K562 (cell line): Measurements from ENCODE around the gene PHACTR3. TPM values are rescaled to one million over a fixed set of nuclear protein-coding genes. Genes with fewer than 3 reads are reported as not detected.

ENCODE experiments used
- ATAC-seq: fragments of 200-7000 bp; cut with Tn5 transposase; 3 replicates; pipeline ENCODE4 v1.9.1; 2020; ENCODE audit warnings: moderate library complexity
- BruUV-seq: library from RNA; stranded (reverse); fragments of 400-500 nt; replicated peaks from 2 replicates; lab custom pipeline; 2021; lab: Mats Ljungman, UMichigan
- CTCF ChIA-PET: fragments of 300-600 bp; formaldehyde crosslinking; extraction: SDS; loops from one replicate; lab custom pipeline; 2021; ENCODE audit warnings: low intra/inter-chr PET ratio; lab: Yijun Ruan, JAX
- POLR2A ChIA-PET: fragments of 300-600, 350-650 bp; sonication (Branson Sonifier 250); formaldehyde crosslinking; extraction: SDS; loops from one replicate; lab custom pipeline; 2021; ENCODE audit warnings: antibody characterized with exemption, inconsistent platforms; lab: Yijun Ruan, JAX
- DNase-seq, 4 experiments: peaks; one replicate each; pipeline versions ENCODE4 v3.0.0 to v3.0.0-alpha.2; 2011 to 2018; ENCODE audit warnings: low spot score in 3 of 4, mixed read lengths in 3 of 4; ENCODE audit errors: extremely low read depth in 1 of 4
- FAIRE-seq: peaks from 2 replicates; lab custom pipeline; 2011; peaks lifted over from hg19 to GRCh38; lab: Jason Lieb, UNC
- H2AFZ ChIP-seq: 2 replicates; pipeline ENCODE4 v1.6.0; 2011; ENCODE audit warnings: low read depth, low read length, control low read depth, inconsistent platforms
- H3K27ac ChIP-seq: fragments of 200-600 bp; 3 replicates; pipeline ENCODE4 v1.8.0; 2011; ENCODE audit warnings: low read depth, mild to moderate bottlenecking, control low read depth, inconsistent platforms, low read length, moderate library complexity, mixed read lengths; ENCODE audit errors: extremely low read depth
- H3K27me3 ChIP-seq, 2 experiments: fragments of 300-600 bp in 1 of 2; 2 replicates in 1 of 2; 3 replicates in 1 of 2; pipeline versions ENCODE4 v1.6.0 to v1.8.0; 2011; ENCODE audit warnings: inconsistent platforms in 2 of 2, low read length in 2 of 2, mild to moderate bottlenecking in 1 of 2, mixed read lengths in 1 of 2, moderate library complexity in 1 of 2; ENCODE audit not compliant: control insufficient read depth in 2 of 2, insufficient read depth in 2 of 2
- H3K36me3 ChIP-seq: fragments of 300-600 bp; 3 replicates; pipeline ENCODE4 v1.8.0; 2011; ENCODE audit warnings: mild to moderate bottlenecking, low read length, inconsistent platforms; ENCODE audit not compliant: control insufficient read depth, insufficient read depth
- H3K4me1 ChIP-seq, 2 experiments: fragments of 200-600 bp in 1 of 2; replicated peaks in 1 of 2; 2 replicates in 1 of 2; 3 replicates in 1 of 2; pipeline versions ENCODE4 v1.5.1 to v1.8.0; 2011; ENCODE audit warnings: inconsistent platforms in 2 of 2, low read length in 2 of 2, mild to moderate bottlenecking in 1 of 2, mixed read lengths in 1 of 2, moderate library complexity in 1 of 2; ENCODE audit not compliant: control insufficient read depth in 2 of 2, insufficient read depth in 2 of 2
- H3K4me2 ChIP-seq: 2 replicates; pipeline ENCODE4 v1.6.1; 2011; ENCODE audit warnings: low read length, control low read depth, inconsistent platforms, mixed read lengths; ENCODE audit not compliant: insufficient read depth
- H3K4me3 ChIP-seq: fragments of 200-600 bp; sonication (generic), shearing (Covaris generic); 2 replicates; pipeline ENCODE4 v1.5.1; 2016; ENCODE audit warnings: control low read depth, inconsistent platforms
- H3K79me2 ChIP-seq: fragments of 200-600 bp; 3 replicates; pipeline ENCODE4 v1.8.0; 2011; ENCODE audit warnings: low read length, inconsistent platforms; ENCODE audit not compliant: control insufficient read depth, insufficient read depth
- H3K9ac ChIP-seq, 2 experiments: 2 replicates each; pipeline versions ENCODE4 v1.6.0 to v1.6.1; 2011; ENCODE audit warnings: low read depth in 2 of 2, low read length in 2 of 2, control low read depth in 1 of 2, inconsistent platforms in 1 of 2, mild to moderate bottlenecking in 1 of 2, mixed read lengths in 1 of 2; ENCODE audit not compliant: insufficient read depth in 1 of 2
- H3K9me1 ChIP-seq: one replicate; pipeline ENCODE4 v1.6.0; 2011; ENCODE audit warnings: inconsistent platforms, mild to moderate bottlenecking, low read length, moderate library complexity; ENCODE audit not compliant: control insufficient read depth, insufficient read depth
- H3K9me3 ChIP-seq: replicated peaks from 2 replicates; pipeline ENCODE4 v1.5.1; 2011; ENCODE audit warnings: low read depth, low read length, inconsistent platforms; ENCODE audit not compliant: control insufficient read depth, insufficient read depth
- H4K20me1 ChIP-seq: replicated peaks from 2 replicates; pipeline ENCODE4 v1.6.1; 2011; ENCODE audit warnings: low read length, inconsistent platforms, mixed read lengths; ENCODE audit not compliant: control insufficient read depth, insufficient read depth
- KAT2B ChIP-seq: IDR thresholded peaks from one replicate; pipeline ENCODE4 v1.6.1; 2012; ENCODE audit warnings: low read depth, mild to moderate bottlenecking, control low read depth, inconsistent platforms, low read length, moderate library complexity
- NEUROD1 ChIP-seq: fragments of 150-350 bp; IDR thresholded peaks from 2 replicates; pipeline ENCODE4 v1.6.1; 2014; ENCODE audit warnings: borderline replicate concordance, low read length, low read depth; ENCODE audit not compliant: partially characterized antibody
- TAF15 ChIP-seq: fragments of 200-400 bp; formaldehyde crosslinking; IDR thresholded peaks from 2 replicates; pipeline ENCODE4 v1.6.1; 2017; ENCODE audit warnings: mild to moderate bottlenecking, low read depth, low read length, moderate library complexity
- TSC22D4 ChIP-seq: fragments of 450-650 bp; IDR thresholded peaks from 2 replicates; pipeline ENCODE4 v1.6.1; 2016; ENCODE audit warnings: missing genetic modification characterization, missing biosample characterization, control low read depth
- ZNF3 ChIP-seq: fragments of 250-450 bp; sonication (Bioruptor Pico); IDR thresholded peaks from 2 replicates; pipeline ENCODE4 v1.5.0; 2021; ENCODE audit warnings: mild to moderate bottlenecking, moderate library complexity
- WGBS: fragments of 100-300 bp; shearing (Covaris generic); methylation state at CpG from one replicate; pipeline ENCODE4 v1.1.6; 2016; ENCODE audit warnings: low coverage, mixed read lengths; ENCODE audit not compliant: insufficient coverage; ENCODE audit errors: missing lambda C conversion rate; 5-methylcytosine and 5-hydroxymethylcytosine counted together
- in situ Hi-C: fragments of 300-500 bp; cut with MboI; formaldehyde crosslinking; loops from 4 replicates; pipeline ENCODE4 v1.15.0; 2018; ENCODE audit warnings: inconsistent platforms, mixed read lengths
- intact Hi-C: fragments of 100-400 bp; cut with micrococcal nuclease; formaldehyde crosslinking; loops from 2 replicates; pipeline ENCODE4 v1.14.2; 2022
- polyA plus RNA-seq, 8 experiments: library from polyadenylated mRNA; depleted of rRNA in 4 of 8; stranded (reverse) in 5 of 8; unstranded in 3 of 8; fragments of >200 nt; fragmentation: Nextera tagmentation in 2 of 8; fragmentation: Illumina TruSeq in 1 of 8; extraction: Ambion mirVana in 2 of 8; extraction: Trizol in 1 of 8; gene quantifications; 2 replicates each; pipeline versions ENCODE4 v1.2.1 to v1.2.3, GENCODE V29; 2011 to 2014; ENCODE audit warnings: inconsistent platforms in 1 of 8, missing spikeins in 1 of 8
- total RNA-seq, 7 experiments: library from RNA; depleted of rRNA in 6 of 7; stranded (reverse); fragments of >200 nt in 6 of 7; fragmentation: Illumina TruSeq in 2 of 7; extraction: Trizol in 2 of 7; gene quantifications; 2 replicates each; pipeline versions ENCODE4 v1.2.1 to v1.2.3, GENCODE V29; 2011 to 2021; ENCODE audit warnings: low replicate concordance in 1 of 7
- TF ChIP-seq, protein P1 (sequence below), 2 experiments: IDR thresholded peaks in 1 of 2; conservative IDR thresholded peaks in 1 of 2; 2 replicates each; pipeline ENCODE4 v1.6.1; 2016; ENCODE audit warnings: low read depth in 2 of 2, mild to moderate bottlenecking in 1 of 2, missing compliant biosample characterization in 1 of 2, missing genetic modification characterization in 1 of 2, moderate library complexity in 1 of 2

PHACTR3 gene
- total and polyA plus RNA-seq, 9 of the 15 experiments (the other 6 are each of a cell fraction or from before 2014, with no cell fraction given): not detected

DNA sequence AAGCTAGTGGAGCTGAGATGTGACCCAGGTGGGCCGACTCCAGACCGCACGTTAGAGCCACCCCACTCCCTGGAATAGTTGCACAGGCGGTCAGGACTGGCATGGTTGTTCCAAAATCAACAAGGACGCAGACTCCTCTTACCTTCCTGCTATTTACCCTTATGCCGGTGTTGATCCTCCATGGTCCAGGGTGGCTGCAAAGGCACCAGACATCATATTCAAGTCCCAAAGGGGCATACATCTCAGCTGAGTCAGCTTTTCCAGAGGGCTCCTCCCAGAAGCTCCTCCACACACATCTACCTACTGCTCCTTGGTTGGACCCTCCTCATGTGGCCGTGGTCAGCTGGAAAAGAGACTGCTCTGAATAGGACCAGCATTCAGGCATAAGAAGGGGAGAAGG, 216.9 kb downstream of the PHACTR3 start:
- FAIRE-seq (no peak), DNase-seq (no peak), ATAC-seq (no peak)
- ChIA-PET POLR2A (interaction anchor here (0.6 to 0.7 kb wide), 2 partner anchors 90 to 567 kb away, joined by 3 read pairs; no protein-coding TSS in a partner anchor), CTCF (no interaction called here)
- H3K79me2 ChIP-seq: no peaks in the 10 kb centered on the region
- TF ChIP-seq TAF15 (no peak), ZNF3 (CRISPR knock-in tag) (no peak), KAT2B (no peak), TSC22D4 (tag) (no peak), NEUROD1 (no peak)
- TF ChIP-seq, protein P1, sequence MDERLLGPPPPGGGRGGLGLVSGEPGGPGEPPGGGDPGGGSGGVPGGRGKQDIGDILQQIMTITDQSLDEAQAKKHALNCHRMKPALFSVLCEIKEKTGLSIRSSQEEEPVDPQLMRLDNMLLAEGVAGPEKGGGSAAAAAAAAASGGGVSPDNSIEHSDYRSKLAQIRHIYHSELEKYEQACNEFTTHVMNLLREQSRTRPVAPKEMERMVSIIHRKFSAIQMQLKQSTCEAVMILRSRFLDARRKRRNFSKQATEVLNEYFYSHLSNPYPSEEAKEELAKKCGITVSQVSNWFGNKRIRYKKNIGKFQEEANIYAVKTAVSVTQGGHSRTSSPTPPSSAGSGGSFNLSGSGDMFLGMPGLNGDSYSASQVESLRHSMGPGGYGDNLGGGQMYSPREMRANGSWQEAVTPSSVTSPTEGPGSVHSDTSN (CRISPR knock-in tag; IDR thresholded peaks at IDR 0.05; ENCODE audit: low read depth): no peak
- TF ChIP-seq, protein P1 (tag; conservative IDR thresholded peaks at IDR 0.05; ENCODE audit: low read depth): no peak
- no peak overlapping the region for H2AFZ ChIP-seq
- no peaks in the 10 kb centered on the region for H3K9me1 ChIP-seq
- no TSS peak for BruUV-seq
- intact Hi-C loops (no loop called here), in situ Hi-C loops (loop anchor here (10.0 kb wide), 1 partner anchor 1964 kb away; no protein-coding TSS in a partner anchor)
- H3K4me1 ChIP-seq: no peaks in the 10 kb centered on the region
- no peaks in the 10 kb centered on the region for H3K36me3 ChIP-seq
- WGBS: 5% methylated on average over 7 of the region's 7 CpGs
- no peaks in the 10 kb centered on the region; the same call in 1 of the 2 replicates for H4K20me1 ChIP-seq
- no peaks in the 10 kb centered on the region for H3K9me3 ChIP-seq
- H3K9ac ChIP-seq: no peak overlapping the region
- peaks cover 0 to 26% of the 10 kb centered on the region in 2 experiments; a peak in 1 of 5 replicates for H3K27me3 ChIP-seq
- H3K27ac ChIP-seq: no peak overlapping the region
- no peak overlapping the region for H3K4me2 ChIP-seq
- no peak overlapping the region for H3K4me3 ChIP-seq
